Measurements from ENCODE around the gene TRAPPC11. TPM values are rescaled to one million over a fixed set of nuclear protein-coding genes. Genes with fewer than 3 reads are reported as not detected.

Gene TRAPPC11
- 15.8 and 38.1 TPM in 2 replicates for total RNA-seq

DNA sequence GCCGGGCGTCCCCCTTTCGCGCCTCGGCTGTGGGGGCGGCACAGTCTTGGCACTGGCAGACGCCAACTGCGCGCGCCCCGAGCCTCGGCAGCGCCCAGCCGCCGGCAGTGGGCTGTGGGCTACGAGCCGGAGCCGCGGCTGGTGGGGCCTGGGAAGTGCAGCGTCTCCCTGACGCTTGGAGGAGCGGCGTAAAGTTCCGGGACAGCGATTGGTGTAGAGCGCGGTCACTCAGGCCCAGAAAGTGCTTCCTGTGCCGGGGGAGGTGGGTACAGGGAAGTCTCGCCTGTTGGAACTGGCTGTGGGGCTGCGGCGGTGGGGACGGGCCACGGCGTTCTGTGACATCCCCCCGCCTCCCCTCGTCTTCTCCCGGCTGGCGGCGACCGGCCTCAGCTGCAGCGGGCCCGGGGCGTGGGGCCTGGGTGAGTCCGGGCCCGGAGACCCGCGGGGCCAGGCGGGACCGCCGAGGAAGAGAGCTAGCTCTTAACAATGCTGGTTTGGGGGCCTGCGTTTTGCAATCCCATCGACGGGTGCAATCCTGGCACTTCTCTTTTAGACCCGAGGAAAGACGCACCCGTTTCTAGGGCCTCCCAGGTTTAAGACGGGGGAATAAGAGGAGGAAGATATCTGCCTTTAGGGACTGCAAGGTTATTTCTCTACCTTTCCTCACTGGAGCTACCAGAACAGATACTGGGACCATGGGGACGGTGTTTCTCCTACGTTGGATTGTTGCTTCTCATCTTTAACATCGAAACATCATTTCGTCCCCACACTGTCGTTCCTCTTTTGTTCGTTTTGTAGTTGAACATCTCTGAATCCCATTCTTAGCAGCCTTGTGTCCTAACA lies at the start of gene TRAPPC11, which contains the start of gene RWDD4:
TSS of gene TRAPPC11 (plus strand) at position 265 of the 843 bp plus-strand sequence. CDS start 4,575 bp downstream, outside the sequence.
TSS of gene RWDD4 (minus strand) at position 157 of the 843 bp plus-strand sequence. CDS start 233 bp downstream, outside the sequence.
- DNase-seq (ENCODE audit: low read depth): peak; percentile 81
- TF ChIP-seq CTCF (conservative IDR thresholded peaks at IDR 0.05; ENCODE audit: low read depth, low read length): no peak
- H3K4me3 ChIP-seq (ENCODE audit: low read depth, low read length): peak within 1 kb of the TSS; percentile 69

DNA sequence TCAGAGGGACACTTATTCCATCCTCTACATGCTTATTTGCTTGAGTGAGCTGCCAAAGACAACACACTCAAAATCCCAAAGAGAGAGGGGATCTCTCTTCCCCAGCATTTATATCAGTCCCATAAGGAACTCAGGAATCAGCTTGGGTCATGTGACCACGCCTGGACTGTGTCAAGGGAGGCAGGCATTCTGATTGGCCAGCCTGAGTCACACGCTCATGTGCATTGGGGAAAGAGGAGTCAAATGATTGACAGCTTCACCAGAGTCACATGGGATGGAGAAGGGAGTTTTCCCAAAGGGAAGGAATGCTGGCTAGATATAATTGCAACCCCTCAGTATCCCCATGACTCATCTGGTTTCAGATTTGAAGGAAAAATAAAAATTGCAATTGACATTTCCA lies 49.1 kb upstream of the TRAPPC11 start:
- no peak for DNase-seq (ENCODE audit: low read depth)
- no peak for TF ChIP-seq CTCF (conservative IDR thresholded peaks at IDR 0.05; ENCODE audit: low read depth, low read length)
- no peak overlapping the region for H3K4me3 ChIP-seq (ENCODE audit: low read depth, low read length)

GRCh38 chr4:183610613-183611012 lies 48.5 kb upstream of the TRAPPC11 start:
- TF ChIP-seq CTCF (conservative IDR thresholded peaks at IDR 0.05; ENCODE audit: low read depth, low read length): no peak
- no peak overlapping the region for H3K4me3 ChIP-seq (ENCODE audit: low read depth, low read length)
- no peak for DNase-seq (ENCODE audit: low read depth)

GRCh38 chr4:183611210-183611830 lies 47.8 kb upstream of the TRAPPC11 start:
- DNase-seq (ENCODE audit: low read depth): no peak
- H3K4me3 ChIP-seq (ENCODE audit: low read depth, low read length): no peak overlapping the region
- TF ChIP-seq CTCF (conservative IDR thresholded peaks at IDR 0.05; ENCODE audit: low read depth, low read length): no peak

GRCh38 chr4:183612329-183613250 lies 46.5 kb upstream of the TRAPPC11 start:
- no peak for TF ChIP-seq CTCF (conservative IDR thresholded peaks at IDR 0.05; ENCODE audit: low read depth, low read length)
- no peak overlapping the region for H3K4me3 ChIP-seq (ENCODE audit: low read depth, low read length)
- no peak for DNase-seq (ENCODE audit: low read depth)

DNA sequence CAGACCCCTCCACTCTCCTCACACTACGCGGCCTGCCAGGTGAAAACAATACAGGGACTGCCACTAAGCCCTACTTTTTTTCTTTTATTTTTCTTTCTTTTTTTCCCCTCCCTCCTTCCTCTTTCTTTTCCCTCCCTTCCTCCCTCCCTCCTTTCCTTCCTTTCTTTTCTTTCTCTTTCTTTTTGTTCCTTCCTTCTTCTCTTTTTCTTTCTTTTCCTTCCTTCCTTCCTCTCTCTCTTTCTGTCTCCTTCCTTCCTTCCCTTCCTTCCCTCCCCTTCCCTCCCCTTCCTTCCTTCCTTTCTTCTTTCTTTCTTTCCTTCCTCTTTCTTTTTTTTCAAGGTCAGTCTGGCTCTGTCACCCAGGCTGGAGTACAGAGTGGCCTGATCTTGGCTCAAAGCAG lies 42.0 kb upstream of the TRAPPC11 start:
- no peak overlapping the region for H3K4me3 ChIP-seq (ENCODE audit: low read depth, low read length)
- TF ChIP-seq CTCF (conservative IDR thresholded peaks at IDR 0.05; ENCODE audit: low read depth, low read length): no peak
- DNase-seq (ENCODE audit: low read depth): no peak

Measured in epithelial cell of proximal tubule (primary cell).